Measurements from ENCODE around the gene NEB.

Gene NEB

DNA sequence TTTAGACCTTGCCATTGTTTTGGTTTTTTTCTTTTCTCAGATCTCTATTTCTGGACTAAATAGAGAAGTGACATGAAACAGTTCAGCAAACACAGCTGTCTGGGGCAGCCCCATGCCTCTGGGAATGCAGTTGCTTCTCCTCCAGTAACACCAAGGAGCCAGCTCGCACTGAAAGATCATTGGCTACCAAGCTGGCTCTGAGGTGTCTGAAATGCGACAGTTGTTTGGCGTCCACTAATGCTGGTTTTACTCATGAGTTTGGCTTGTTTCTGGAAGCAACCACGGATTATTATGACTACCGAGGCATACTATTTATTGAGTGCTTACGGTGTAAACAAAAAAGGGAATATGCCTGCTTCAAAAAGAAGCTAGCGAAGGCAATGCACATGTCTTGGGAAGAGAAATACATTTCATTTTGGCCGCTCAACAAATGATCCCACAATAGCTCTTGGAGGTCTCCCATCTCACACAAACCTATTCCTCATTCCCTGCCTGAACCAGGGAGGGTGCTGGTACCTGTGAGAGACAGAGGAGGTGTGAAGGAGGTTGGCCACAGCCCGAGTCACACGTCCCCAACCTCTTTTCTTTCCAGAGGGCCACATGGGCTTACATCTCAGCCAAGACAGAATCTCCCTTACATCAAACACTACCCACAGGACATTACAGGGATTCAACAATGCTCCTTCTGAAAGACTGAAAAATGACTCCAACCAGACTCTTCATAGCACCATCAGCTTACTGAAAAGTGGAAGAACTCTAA, 37.5 kb upstream of the NEB start:
- no peak for TF ChIP-seq RAD21 (IDR thresholded peaks at IDR 0.05; ENCODE audit: low read depth)
- TF ChIP-seq, protein P1, sequence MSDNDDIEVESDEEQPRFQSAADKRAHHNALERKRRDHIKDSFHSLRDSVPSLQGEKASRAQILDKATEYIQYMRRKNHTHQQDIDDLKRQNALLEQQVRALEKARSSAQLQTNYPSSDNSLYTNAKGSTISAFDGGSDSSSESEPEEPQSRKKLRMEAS (IDR thresholded peaks at IDR 0.05): no peak
- TF ChIP-seq YY1 (IDR thresholded peaks at IDR 0.05; ENCODE audit: low read depth): no peak
- no peak for TF ChIP-seq TAF1 (IDR thresholded peaks at IDR 0.05; ENCODE audit: low read depth)
- no peak for TF ChIP-seq NFIC (IDR thresholded peaks at IDR 0.05)
- TF ChIP-seq, protein P2, sequence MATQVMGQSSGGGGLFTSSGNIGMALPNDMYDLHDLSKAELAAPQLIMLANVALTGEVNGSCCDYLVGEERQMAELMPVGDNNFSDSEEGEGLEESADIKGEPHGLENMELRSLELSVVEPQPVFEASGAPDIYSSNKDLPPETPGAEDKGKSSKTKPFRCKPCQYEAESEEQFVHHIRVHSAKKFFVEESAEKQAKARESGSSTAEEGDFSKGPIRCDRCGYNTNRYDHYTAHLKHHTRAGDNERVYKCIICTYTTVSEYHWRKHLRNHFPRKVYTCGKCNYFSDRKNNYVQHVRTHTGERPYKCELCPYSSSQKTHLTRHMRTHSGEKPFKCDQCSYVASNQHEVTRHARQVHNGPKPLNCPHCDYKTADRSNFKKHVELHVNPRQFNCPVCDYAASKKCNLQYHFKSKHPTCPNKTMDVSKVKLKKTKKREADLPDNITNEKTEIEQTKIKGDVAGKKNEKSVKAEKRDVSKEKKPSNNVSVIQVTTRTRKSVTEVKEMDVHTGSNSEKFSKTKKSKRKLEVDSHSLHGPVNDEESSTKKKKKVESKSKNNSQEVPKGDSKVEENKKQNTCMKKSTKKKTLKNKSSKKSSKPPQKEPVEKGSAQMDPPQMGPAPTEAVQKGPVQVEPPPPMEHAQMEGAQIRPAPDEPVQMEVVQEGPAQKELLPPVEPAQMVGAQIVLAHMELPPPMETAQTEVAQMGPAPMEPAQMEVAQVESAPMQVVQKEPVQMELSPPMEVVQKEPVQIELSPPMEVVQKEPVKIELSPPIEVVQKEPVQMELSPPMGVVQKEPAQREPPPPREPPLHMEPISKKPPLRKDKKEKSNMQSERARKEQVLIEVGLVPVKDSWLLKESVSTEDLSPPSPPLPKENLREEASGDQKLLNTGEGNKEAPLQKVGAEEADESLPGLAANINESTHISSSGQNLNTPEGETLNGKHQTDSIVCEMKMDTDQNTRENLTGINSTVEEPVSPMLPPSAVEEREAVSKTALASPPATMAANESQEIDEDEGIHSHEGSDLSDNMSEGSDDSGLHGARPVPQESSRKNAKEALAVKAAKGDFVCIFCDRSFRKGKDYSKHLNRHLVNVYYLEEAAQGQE (IDR thresholded peaks at IDR 0.05; ENCODE audit: low read depth): no peak
- no peak for TF ChIP-seq TCF12 (IDR thresholded peaks at IDR 0.05; ENCODE audit: low read depth)
- no peak for TF ChIP-seq ZBTB7A (IDR thresholded peaks at IDR 0.05; ENCODE audit: low read depth)

- TF ChIP-seq YY1 (IDR thresholded peaks at IDR 0.05; ENCODE audit: low read depth): no peak
Measured at GRCh38 chr2:151770995-151771394, 36.7 kb upstream of the NEB start.

DNA sequence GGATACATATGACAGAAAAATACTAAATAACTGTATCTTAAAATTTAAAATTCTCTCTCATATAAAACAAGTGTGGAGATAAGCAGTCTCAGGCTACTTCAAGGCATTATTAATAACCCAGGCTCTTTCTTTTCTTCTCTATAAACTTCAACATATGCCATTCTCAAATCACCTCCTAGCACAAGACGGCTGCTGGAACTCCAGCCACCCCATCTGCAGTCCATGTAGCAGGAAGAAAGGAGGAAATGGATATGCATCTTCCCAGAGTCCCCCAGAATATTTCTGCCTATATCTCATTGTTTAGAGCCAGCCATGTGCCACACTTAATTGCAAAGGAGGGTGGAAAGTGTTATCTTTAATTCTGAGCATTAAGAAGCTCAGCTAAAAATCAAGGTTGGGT, 35.3 kb upstream of the NEB start:
- no peak for TF ChIP-seq FOXM1 (IDR thresholded peaks at IDR 0.05; ENCODE audit: borderline replicate concordance, low read depth)
- TF ChIP-seq RAD21 (IDR thresholded peaks at IDR 0.05; ENCODE audit: low read depth): no peak
- TF ChIP-seq CREB1 (IDR thresholded peaks at IDR 0.05; ENCODE audit: low read depth): no peak

GRCh38 chr2:151767536-151767935, 33.3 kb upstream of the NEB start:
- TF ChIP-seq TEAD4 (IDR thresholded peaks at IDR 0.05) (no peak), EP300 (IDR thresholded peaks at IDR 0.05; ENCODE audit: borderline replicate concordance) (no peak), EGR1 (IDR thresholded peaks at IDR 0.05) (no peak), YY1 (IDR thresholded peaks at IDR 0.05; ENCODE audit: low read depth) (no peak), TAF1 (IDR thresholded peaks at IDR 0.05; ENCODE audit: low read depth) (no peak), FOXM1 (IDR thresholded peaks at IDR 0.05; ENCODE audit: borderline replicate concordance, low read depth) (no peak), ZBTB7A (IDR thresholded peaks at IDR 0.05; ENCODE audit: low read depth) (no peak), TCF12 (IDR thresholded peaks at IDR 0.05; ENCODE audit: low read depth) (no peak), RAD21 (IDR thresholded peaks at IDR 0.05; ENCODE audit: low read depth) (no peak), CEBPB (IDR thresholded peaks at IDR 0.05) (no peak), CREB1 (IDR thresholded peaks at IDR 0.05; ENCODE audit: low read depth) (no peak), NFIC (IDR thresholded peaks at IDR 0.05) (no peak)
- TF ChIP-seq, protein P2 (IDR thresholded peaks at IDR 0.05; ENCODE audit: low read depth): no peak
- TF ChIP-seq, protein P3, sequence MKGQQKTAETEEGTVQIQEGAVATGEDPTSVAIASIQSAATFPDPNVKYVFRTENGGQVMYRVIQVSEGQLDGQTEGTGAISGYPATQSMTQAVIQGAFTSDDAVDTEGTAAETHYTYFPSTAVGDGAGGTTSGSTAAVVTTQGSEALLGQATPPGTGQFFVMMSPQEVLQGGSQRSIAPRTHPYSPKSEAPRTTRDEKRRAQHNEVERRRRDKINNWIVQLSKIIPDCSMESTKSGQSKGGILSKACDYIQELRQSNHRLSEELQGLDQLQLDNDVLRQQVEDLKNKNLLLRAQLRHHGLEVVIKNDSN (IDR thresholded peaks at IDR 0.05): no peak
- TF ChIP-seq, protein P1 (IDR thresholded peaks at IDR 0.05): no peak

- TF ChIP-seq YY1 (IDR thresholded peaks at IDR 0.05; ENCODE audit: low read depth) (no peak), ZBTB7A (IDR thresholded peaks at IDR 0.05; ENCODE audit: low read depth) (no peak), NFIC (IDR thresholded peaks at IDR 0.05) (no peak), CREB1 (IDR thresholded peaks at IDR 0.05; ENCODE audit: low read depth) (no peak), TAF1 (IDR thresholded peaks at IDR 0.05; ENCODE audit: low read depth) (no peak), TEAD4 (IDR thresholded peaks at IDR 0.05) (no peak), TCF12 (IDR thresholded peaks at IDR 0.05; ENCODE audit: low read depth) (no peak)
- TF ChIP-seq, protein P1 (IDR thresholded peaks at IDR 0.05): no peak
- TF ChIP-seq, protein P3 (IDR thresholded peaks at IDR 0.05): no peak
Measured at GRCh38 chr2:151766437-151767153, 32.3 kb upstream of the NEB start.

Data from Ishikawa (cell line).